CD4-positive, alpha-beta T cell (primary cell): Measurements from ENCODE around the gene SPATA9. TPM values are rescaled to one million over a fixed set of nuclear protein-coding genes. Genes with fewer than 3 reads are reported as not detected.

Experiments used
- ATAC-seq: fragments of 200-7000 bp; cut with Tn5 transposase; one replicate; pipeline ENCODE4 v1.10.0; 2022; ENCODE audit warnings: mild to moderate bottlenecking; ENCODE audit not compliant: poor library complexity
- CTCF ChIA-PET: fragments of 350-600 bp; sonication (Branson Sonifier 250); formaldehyde crosslinking; loops from one replicate; lab custom pipeline; 2021; ENCODE audit warnings: antibody characterized with exemption, inconsistent platforms; lab: Charles Lee
- POLR2A ChIA-PET: fragments of 350-600 bp; sonication (Branson Sonifier 250); formaldehyde crosslinking; loops from one replicate; lab custom pipeline; 2021; ENCODE audit warnings: antibody characterized with exemption, inconsistent platforms; lab: Charles Lee
- DNase-seq, 14 experiments: peaks; one replicate each; pipeline ENCODE4 v3.0.0-alpha.2; 2013 to 2020; ENCODE audit warnings: mixed read lengths in 2 of 14
- H3K27ac ChIP-seq, 2 donors: one replicate each; pipeline versions ENCODE4 v1.5.1 to v1.7.0; 2013; ENCODE audit warnings: low read length in 2 of 2, low read depth in 1 of 2, mild to moderate bottlenecking in 1 of 2
- H3K27me3 ChIP-seq, 2 experiments: 1 replicate in 1 of 2; 2 replicates in 1 of 2; pipeline versions ENCODE4 v1.6.1 to v1.7.0; 2013; ENCODE audit warnings: low read length in 2 of 2, control low read depth in 1 of 2, mild to moderate bottlenecking in 1 of 2, moderate library complexity in 1 of 2; ENCODE audit not compliant: insufficient read depth in 2 of 2, control insufficient read depth in 1 of 2
- H3K36me3 ChIP-seq: one replicate; pipeline ENCODE4 v1.6.1; 2013; ENCODE audit warnings: low read length, control low read depth; ENCODE audit not compliant: insufficient read depth
- H3K4me1 ChIP-seq: one replicate; pipeline ENCODE4 v1.6.1; 2013; ENCODE audit warnings: low read length, control low read depth; ENCODE audit not compliant: insufficient read depth
- H3K4me3 ChIP-seq: one replicate; pipeline ENCODE4 v1.5.1; 2013; ENCODE audit warnings: mild to moderate bottlenecking, low read length, moderate library complexity
- H3K9me3 ChIP-seq, 2 experiments: 1 replicate in 1 of 2; 2 replicates in 1 of 2; pipeline versions ENCODE4 v1.6.1 to v1.7.0; 2013; ENCODE audit warnings: low read length in 2 of 2, mild to moderate bottlenecking in 2 of 2, control low read depth in 1 of 2, moderate library complexity in 1 of 2; ENCODE audit not compliant: control insufficient read depth in 1 of 2, insufficient read depth in 1 of 2
- H3K27ac Mint-ChIP-seq: one replicate; pipeline ENCODE4 v1.8.0; 2020; ENCODE audit warnings: mixed read lengths
- H3K27me3 Mint-ChIP-seq: one replicate; pipeline ENCODE4 v1.8.0; 2021; ENCODE audit warnings: mixed read lengths
- H3K36me3 Mint-ChIP-seq: one replicate; pipeline ENCODE4 v1.8.0; 2021; ENCODE audit warnings: low read depth, mixed read lengths
- H3K4me1 Mint-ChIP-seq: one replicate; pipeline ENCODE4 v1.8.0; 2021; ENCODE audit warnings: low read depth, mixed read lengths
- H3K4me3 Mint-ChIP-seq: one replicate; pipeline ENCODE4 v1.8.0; 2020; ENCODE audit warnings: mild to moderate bottlenecking, mixed read lengths
- H3K9me3 Mint-ChIP-seq: one replicate; pipeline ENCODE4 v1.8.0; 2020; ENCODE audit warnings: mixed read lengths
- intact Hi-C, 2 experiments: fragments of 100-400 bp; cut with DNase I in 1 of 2; cut with micrococcal nuclease in 1 of 2; formaldehyde crosslinking; loops; one replicate each; pipeline versions ENCODE4 v1.15.1 to v1.9.0; 2023 to 2025; cut with DNase I, micrococcal nuclease
- total RNA-seq, 174 experiments: library from RNA in 2 of 174; stranded (reverse) in 2 of 174; gene quantifications; one replicate each; pipeline ENCODE4 v1.2.3 and lab custom pipeline; 2021 to 2026
- TF ChIP-seq, protein P1 (sequence below): fragments of 200-600 bp; IDR thresholded peaks from one replicate; pipeline ENCODE4 v1.8.0; 2022; ENCODE audit warnings: antibody characterized with exemption, mild to moderate bottlenecking

Gene SPATA9
- total RNA-seq, 2 experiments from 2014 or later: not detected

DNA sequence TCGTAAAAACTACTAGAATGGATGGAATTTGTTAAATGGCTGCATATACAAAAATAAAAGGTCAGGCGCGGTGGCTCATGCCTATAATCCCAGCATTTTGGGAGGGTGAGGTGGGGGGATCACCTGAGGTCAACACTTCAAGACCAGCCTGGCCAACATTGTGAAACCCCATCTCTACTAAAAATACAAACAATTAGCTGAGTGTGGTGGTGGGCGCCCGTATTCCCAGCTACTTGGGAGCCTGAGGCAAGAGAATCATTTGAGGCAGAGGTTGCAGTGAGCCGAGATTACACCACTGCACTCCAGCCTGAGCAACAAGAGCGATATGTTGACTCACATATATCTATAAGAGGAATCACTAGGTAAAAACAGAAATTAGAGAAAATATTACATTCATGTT lies 72.2 kb downstream of the SPATA9 start:
- no peak overlapping the region for H3K4me3 ChIP-seq
- Mint-ChIP-seq H3K27ac (no peak overlapping the region), H3K4me3 (no peak overlapping the region), H3K9me3 (peaks cover 6% of the 10 kb centered on the region), H3K27me3 (no peaks in the 10 kb centered on the region), H3K4me1 (peaks cover 15% of the 10 kb centered on the region), H3K36me3 (peaks cover 23% of the 10 kb centered on the region)
- TF ChIP-seq, protein P1, sequence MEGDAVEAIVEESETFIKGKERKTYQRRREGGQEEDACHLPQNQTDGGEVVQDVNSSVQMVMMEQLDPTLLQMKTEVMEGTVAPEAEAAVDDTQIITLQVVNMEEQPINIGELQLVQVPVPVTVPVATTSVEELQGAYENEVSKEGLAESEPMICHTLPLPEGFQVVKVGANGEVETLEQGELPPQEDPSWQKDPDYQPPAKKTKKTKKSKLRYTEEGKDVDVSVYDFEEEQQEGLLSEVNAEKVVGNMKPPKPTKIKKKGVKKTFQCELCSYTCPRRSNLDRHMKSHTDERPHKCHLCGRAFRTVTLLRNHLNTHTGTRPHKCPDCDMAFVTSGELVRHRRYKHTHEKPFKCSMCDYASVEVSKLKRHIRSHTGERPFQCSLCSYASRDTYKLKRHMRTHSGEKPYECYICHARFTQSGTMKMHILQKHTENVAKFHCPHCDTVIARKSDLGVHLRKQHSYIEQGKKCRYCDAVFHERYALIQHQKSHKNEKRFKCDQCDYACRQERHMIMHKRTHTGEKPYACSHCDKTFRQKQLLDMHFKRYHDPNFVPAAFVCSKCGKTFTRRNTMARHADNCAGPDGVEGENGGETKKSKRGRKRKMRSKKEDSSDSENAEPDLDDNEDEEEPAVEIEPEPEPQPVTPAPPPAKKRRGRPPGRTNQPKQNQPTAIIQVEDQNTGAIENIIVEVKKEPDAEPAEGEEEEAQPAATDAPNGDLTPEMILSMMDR: no peak
- intact Hi-C loops: no loop called here
- POLR2A ChIA-PET: interaction anchor here (3.4 kb wide), 1 partner anchor 11 kb away, joined by 11 read pairs; no protein-coding TSS in a partner anchor
- no peak overlapping the region for H3K27ac ChIP-seq
- CTCF ChIA-PET: interaction anchor here (0.7 kb wide), 1 partner anchor 663 kb away, joined by 4 read pairs; no protein-coding TSS in a partner anchor
- no peaks in the 10 kb centered on the region for H3K27me3 ChIP-seq
- H3K4me1 ChIP-seq: no peaks in the 10 kb centered on the region
- H3K36me3 ChIP-seq: no peaks in the 10 kb centered on the region
- ATAC-seq: no peak
- no peak for DNase-seq
- H3K9me3 ChIP-seq: peaks cover 0 to 8% of the 10 kb centered on the region in 2 experiments

DNA sequence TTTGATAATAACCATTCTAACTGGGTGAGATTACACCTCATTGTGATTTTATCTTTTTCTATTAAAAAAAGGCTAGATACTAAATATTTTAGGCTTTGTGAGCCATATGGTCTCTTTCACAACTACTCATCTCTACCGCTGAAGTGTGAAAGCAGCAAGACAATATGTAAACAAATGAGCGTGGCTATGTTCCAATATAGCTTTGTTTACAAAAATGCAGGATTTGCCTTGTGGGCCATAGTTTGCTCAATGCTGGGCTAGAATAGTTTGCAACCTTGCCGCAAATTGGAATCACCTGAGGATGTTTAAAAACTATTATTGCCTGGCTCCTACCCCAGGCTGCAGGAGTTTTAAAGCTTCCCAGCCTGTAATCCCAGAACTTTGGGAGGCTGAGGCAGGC lies 73.1 kb downstream of the SPATA9 start:
- CTCF ChIA-PET: no interaction called here
- H3K4me3 Mint-ChIP-seq: no peak overlapping the region
- no peaks in the 10 kb centered on the region for H3K27me3 Mint-ChIP-seq

More for the DNA sequence above, 73.1 kb downstream of the SPATA9 start:
- H3K9me3 ChIP-seq: peaks cover 0 to 8% of the 10 kb centered on the region in 2 experiments
- POLR2A ChIA-PET: interaction anchor here (0.5 to 3.4 kb wide), 2 partner anchors 11 to 928 kb away, joined by 3 to 11 read pairs; no protein-coding TSS in a partner anchor
- H3K4me3 ChIP-seq: no peak overlapping the region
- no peak overlapping the region for H3K27ac Mint-ChIP-seq
- TF ChIP-seq, protein P1: no peak
- H3K27ac ChIP-seq: no peak overlapping the region
- no peaks in the 10 kb centered on the region for H3K4me1 ChIP-seq
- intact Hi-C loops: no loop called here
- no peaks in the 10 kb centered on the region for H3K27me3 ChIP-seq
- H3K4me1 Mint-ChIP-seq: peaks cover 7% of the 10 kb centered on the region
- H3K36me3 Mint-ChIP-seq: peaks cover 19% of the 10 kb centered on the region
- ATAC-seq (no peak), DNase-seq (no peak)
- H3K9me3 Mint-ChIP-seq: peaks cover 6% of the 10 kb centered on the region
- H3K36me3 ChIP-seq: no peaks in the 10 kb centered on the region

Other genes starting within 250 kb of the SPATA9 start
- 10 to 100 TPM; 63.8 to 65.2 TPM for gene SKIC3, start 128.0 kb downstream of the SPATA9 start, total RNA-seq
- 1 to 10 TPM; 2.2 to 2.7 TPM for gene ARSK, start 127.9 kb downstream of the SPATA9 start, total RNA-seq
- gene GPR150, start 62.9 kb downstream of the SPATA9 start, total RNA-seq: under 1 TPM; 0.60 to 0.75 TPM
- gene RFESD, start 36.2 kb downstream of the SPATA9 start, total RNA-seq: 1 to 10 TPM; 1.3 to 1.5 TPM
- gene RHOBTB3, start 48.3 kb upstream of the SPATA9 start, total RNA-seq: 1 to 10 TPM; 3.8 to 4.3 TPM
- 10 to 100 TPM; 16.9 to 18.7 TPM for gene GLRX, start 139.7 kb upstream of the SPATA9 start, total RNA-seq